GM10248 (cell line): ENCODE data around the gene CERT1.
"Not testable (repeated sequence)": the region's sequence is repeated elsewhere in the genome, so short reads cannot be mapped to it uniquely, and the experiment has no call there.

Source experiments
- CTCF ChIA-PET: fragments of 300-600 bp; sonication (Branson Sonifier 250); formaldehyde crosslinking; extraction: SDS; loops from one replicate; lab custom pipeline; 2021; ENCODE audit warnings: antibody characterized with exemption; lab: Yijun Ruan, JAX
- POLR2A ChIA-PET: fragments of 350-650 bp; sonication (Branson Sonifier 250); formaldehyde crosslinking; extraction: SDS; loops from one replicate; lab custom pipeline; 2020; ENCODE audit warnings: antibody characterized with exemption; lab: Yijun Ruan, JAX
- DNase-seq: peaks from one replicate; pipeline ENCODE4 v3.0.0; 2012; ENCODE audit errors: extremely low spot score
- TF ChIP-seq, protein P1 (sequence below): IDR thresholded peaks from 2 replicates; pipeline ENCODE4 v1.5.1; 2012; ENCODE audit warnings: mild to moderate bottlenecking, low read depth; ENCODE audit errors: extremely low read depth, missing control alignments, control extremely low read depth

CERT1 gene

DNA sequence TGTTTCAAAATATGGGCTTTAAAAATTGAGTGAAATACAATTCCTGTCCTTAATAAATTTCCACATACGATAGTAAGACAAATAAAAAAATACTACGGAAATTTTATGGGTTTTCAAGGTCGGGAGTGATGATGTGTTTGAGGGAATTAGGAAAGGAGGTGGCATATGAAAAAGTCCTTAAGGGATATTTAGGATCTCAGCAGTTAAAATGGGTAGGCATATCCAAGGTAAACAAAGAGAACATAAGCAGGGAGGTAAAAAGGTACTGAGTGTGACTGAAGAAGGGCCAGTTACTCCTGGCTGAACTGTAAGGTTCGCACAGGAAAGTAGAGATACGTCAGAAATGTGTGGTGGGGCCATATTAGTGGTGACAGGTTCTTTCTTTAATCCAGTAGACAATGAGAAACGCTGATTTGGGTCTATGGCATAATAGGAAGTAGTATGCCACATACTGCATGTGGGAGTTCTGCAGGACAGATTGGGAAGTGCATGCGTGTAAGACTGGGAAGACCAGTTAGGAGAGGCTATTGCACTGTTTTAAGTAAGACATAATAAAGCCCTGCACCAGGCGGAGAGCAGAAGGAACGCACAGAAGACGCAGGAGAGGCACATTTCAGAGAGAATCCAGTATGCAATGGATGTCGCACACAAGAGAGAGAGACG lies 175.3 kb downstream of the CERT1 start:
- peak; percentile 26 for DNase-seq
- TF ChIP-seq, protein P1, sequence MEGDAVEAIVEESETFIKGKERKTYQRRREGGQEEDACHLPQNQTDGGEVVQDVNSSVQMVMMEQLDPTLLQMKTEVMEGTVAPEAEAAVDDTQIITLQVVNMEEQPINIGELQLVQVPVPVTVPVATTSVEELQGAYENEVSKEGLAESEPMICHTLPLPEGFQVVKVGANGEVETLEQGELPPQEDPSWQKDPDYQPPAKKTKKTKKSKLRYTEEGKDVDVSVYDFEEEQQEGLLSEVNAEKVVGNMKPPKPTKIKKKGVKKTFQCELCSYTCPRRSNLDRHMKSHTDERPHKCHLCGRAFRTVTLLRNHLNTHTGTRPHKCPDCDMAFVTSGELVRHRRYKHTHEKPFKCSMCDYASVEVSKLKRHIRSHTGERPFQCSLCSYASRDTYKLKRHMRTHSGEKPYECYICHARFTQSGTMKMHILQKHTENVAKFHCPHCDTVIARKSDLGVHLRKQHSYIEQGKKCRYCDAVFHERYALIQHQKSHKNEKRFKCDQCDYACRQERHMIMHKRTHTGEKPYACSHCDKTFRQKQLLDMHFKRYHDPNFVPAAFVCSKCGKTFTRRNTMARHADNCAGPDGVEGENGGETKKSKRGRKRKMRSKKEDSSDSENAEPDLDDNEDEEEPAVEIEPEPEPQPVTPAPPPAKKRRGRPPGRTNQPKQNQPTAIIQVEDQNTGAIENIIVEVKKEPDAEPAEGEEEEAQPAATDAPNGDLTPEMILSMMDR = no peak
- CTCF ChIA-PET = interaction anchor here (1.0 to 2.2 kb wide), 7 partner anchors 9 to 345 kb away, joined by 3 to 19 read pairs (median 5); partner anchors contain the start of gene ANKRD31
- POLR2A ChIA-PET = interaction anchor here (0.6 to 1.1 kb wide), 3 partner anchors 8 to 333 kb away, joined by 3 to 12 read pairs (median 3); no protein-coding TSS in a partner anchor

DNA sequence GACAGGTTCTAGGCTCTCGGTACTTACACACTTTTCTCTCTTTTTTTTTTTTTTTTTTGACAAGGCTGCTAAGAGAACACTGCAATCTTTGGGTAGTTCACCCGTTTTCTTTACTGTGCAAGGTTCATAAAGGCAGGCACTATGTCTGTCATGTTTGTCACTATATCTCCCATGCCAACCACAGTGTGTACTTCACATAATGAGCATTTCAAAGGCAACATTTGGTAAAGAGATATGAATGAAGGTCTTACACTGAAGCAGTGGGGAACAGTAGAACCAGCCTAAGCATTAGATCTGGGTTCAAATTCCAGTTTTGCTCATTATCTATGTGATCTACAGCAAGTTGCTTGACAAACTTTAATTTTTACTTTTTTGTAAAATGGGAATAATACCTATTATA lies 175.9 kb downstream of the CERT1 start:
- CTCF ChIA-PET = no interaction called here
- TF ChIP-seq, protein P1 = no peak
- POLR2A ChIA-PET = no interaction called here
- no peak for DNase-seq

DNA sequence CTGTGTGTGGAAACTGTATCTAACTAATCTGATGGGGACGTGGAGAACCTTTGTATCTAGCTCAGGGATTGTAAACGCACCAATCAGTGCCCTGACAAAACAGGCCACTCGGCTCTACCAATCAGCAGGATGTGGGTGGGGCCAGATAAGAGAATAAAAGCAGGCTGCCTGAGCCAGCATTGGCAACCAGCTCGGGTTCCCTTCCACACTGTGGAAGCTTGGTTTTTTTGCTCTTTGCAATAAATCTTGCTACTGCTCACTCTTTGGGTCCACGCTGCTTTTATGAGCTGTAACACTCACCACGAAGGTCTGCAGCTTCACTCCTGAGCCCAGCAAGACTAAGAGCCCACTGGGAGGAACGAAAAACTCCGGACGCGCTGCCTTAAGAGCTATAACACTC lies 177.0 kb downstream of the CERT1 start:
- POLR2A ChIA-PET, CTCF ChIA-PET, DNase-seq: not testable (repeated sequence)

DNA sequence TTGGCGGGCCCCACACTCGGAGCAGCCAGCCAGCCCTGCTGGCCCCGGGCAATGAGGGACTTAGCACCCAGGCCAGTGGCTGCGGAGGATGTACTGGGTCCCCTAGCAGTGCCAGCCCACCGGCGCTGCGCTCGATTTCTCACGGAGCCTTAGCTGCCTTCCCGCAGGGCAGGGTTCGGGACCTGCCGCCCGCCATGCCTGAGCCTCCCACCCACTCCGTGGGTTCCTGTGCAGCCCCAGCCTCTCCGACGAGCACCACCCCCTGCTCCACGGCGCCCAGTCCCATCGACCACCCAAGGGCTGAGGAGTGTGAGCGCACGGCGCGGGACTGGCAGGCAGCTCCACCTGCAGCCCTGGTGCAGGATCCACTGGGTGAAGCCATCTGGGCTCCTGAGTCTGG lies 177.7 kb downstream of the CERT1 start:
- CTCF ChIA-PET, DNase-seq, POLR2A ChIA-PET: not testable (repeated sequence)

DNA sequence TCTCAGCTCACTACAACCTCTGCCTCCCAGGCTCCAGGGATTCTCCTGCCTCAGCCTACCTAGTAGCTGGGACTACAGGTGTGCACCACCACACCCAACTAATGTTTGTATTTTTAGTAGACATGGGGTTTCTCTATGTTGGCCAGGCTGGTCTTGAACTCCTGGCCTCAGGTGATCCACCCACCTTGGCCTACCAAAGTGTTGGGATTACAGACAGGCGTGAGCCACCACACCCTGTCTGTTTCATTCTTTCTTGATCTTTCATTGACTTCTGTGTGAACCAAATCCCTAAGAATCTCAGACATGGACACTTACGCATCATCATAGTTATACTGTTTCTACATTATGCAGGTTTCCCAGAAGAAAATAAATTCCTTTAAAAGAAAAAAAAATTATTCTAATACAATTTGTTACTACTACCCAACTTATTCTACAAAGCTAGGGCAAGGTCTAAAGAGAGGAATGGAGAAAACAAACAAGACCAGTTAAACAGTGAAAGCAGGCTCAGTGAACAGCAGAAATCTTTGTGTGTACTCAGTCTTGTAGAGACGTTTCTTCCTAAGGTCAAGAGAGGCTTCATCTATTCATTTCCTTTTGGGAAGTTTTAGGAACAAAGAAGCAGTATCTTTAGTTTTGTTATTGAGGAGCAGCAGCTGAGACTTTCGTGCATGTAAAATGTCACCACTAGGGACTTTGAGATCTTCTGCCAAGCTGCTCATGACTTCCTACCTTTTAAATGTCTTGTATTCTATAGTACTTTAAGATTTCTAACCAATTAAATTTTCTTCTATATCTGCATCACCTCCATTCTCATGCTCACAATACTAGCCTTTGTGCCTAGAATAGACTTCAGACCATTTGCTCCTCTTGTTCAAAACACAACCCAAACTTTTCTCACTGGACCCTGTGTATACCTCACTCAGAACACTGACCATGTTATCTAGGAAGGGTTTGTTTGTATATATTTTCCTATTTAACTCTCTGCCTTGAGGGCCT lies 180.0 kb downstream of the CERT1 start:
- TF ChIP-seq, protein P1 = no peak
- DNase-seq = no peak
- POLR2A ChIA-PET = no interaction called here
- CTCF ChIA-PET = interaction anchor here (0.7 to 3.7 kb wide), 5 partner anchors 10 to 244 kb away, joined by 3 to 12 read pairs (median 3); partner anchors contain the start of gene ANKRD31

DNA sequence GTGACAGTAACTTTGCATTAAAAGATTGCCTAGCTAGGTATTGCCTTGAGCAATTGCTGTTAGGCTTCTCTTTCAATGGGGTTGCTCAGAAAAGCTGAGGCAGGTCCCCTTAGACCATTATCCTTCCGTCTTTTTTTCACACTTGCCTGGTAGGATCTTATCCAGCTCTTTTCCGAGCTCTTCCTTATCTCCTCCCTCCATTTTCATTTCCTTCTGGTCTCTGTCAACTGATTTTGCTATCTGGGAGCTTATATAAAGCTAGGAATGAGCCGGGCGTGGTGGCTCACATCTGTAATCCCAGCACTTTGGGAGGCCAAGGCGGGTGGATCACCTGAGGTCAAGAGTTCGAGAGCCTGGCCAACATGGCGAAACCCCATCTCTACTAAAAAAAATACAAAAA lies 181.0 kb downstream of the CERT1 start:
- TF ChIP-seq, protein P1 = no peak
- no peak for DNase-seq
- ChIA-PET POLR2A (no interaction called here), CTCF (interaction anchor here (0.9 to 3.7 kb wide), 5 partner anchors 9 to 351 kb away, joined by 3 to 12 read pairs (median 6); partner anchors contain the start of gene ANKRD31)
